Liver (tissue), 9 donors: Measurements from ENCODE around the gene STUM. TPM values are rescaled to one million over a fixed set of nuclear protein-coding genes. Genes with fewer than 3 reads are reported as not detected.

ENCODE experiments used
- DNase-seq: peaks from one replicate; pipeline ENCODE4 v3.0.0-alpha.2; 2017; ENCODE audit warnings: low spot score
- H3K27ac ChIP-seq, 2 donors: one replicate each; pipeline ENCODE4 v1.7.0; 2013; ENCODE audit warnings: inconsistent platforms in 2 of 2, low read length in 2 of 2, control low read depth in 1 of 2, low read depth in 1 of 2, mild to moderate bottlenecking in 1 of 2
- H3K27me3 ChIP-seq, 4 donors: one replicate each; pipeline versions ENCODE4 v1.6.1 to v1.7.0; 2013; ENCODE audit warnings: low read length in 3 of 4, inconsistent platforms in 1 of 4, mild to moderate bottlenecking in 1 of 4, moderate library complexity in 1 of 4; ENCODE audit not compliant: control insufficient read depth in 4 of 4, insufficient read depth in 4 of 4
- H3K36me3 ChIP-seq, 4 donors: one replicate each; pipeline versions ENCODE4 v1.6.1 to v1.7.0; 2013; ENCODE audit warnings: low read length in 3 of 4, mild to moderate bottlenecking in 3 of 4, low read depth in 1 of 4, moderate library complexity in 1 of 4; ENCODE audit not compliant: control insufficient read depth in 4 of 4, insufficient read depth in 3 of 4
- H3K4me1 ChIP-seq, 4 donors: one replicate each; pipeline versions ENCODE4 v1.6.1 to v1.7.0; 2013; ENCODE audit warnings: low read length in 3 of 4, mild to moderate bottlenecking in 3 of 4, moderate library complexity in 1 of 4; ENCODE audit not compliant: control insufficient read depth in 4 of 4, insufficient read depth in 4 of 4
- H3K4me3 ChIP-seq, 3 donors: one replicate each; pipeline versions ENCODE4 v1.6.1 to v1.7.0; 2013; ENCODE audit warnings: low read length in 3 of 3, control low read depth in 1 of 3, low read depth in 1 of 3, mild to moderate bottlenecking in 1 of 3
- H3K9ac ChIP-seq, 2 donors: one replicate each; pipeline ENCODE4 v1.7.0; 2013; ENCODE audit warnings: low read length in 2 of 2, mild to moderate bottlenecking in 2 of 2, moderate library complexity in 2 of 2, control low read depth in 1 of 2, low read depth in 1 of 2
- H3K9me3 ChIP-seq, 4 donors: one replicate each; pipeline versions ENCODE4 v1.6.1 to v1.7.0; 2013; ENCODE audit warnings: low read length in 3 of 4; ENCODE audit not compliant: control insufficient read depth in 4 of 4
- EGR1 ChIP-seq, 2 donors: IDR thresholded peaks; 2 replicates each; pipeline ENCODE4 v1.6.1; 2016 to 2018; ENCODE audit warnings: antibody characterized with exemption in 2 of 2, low read depth in 2 of 2
- FOXA1 ChIP-seq: IDR thresholded peaks from 2 replicates; pipeline ENCODE4 v1.6.1; 2016; ENCODE audit warnings: antibody characterized with exemption
- FOXA2 ChIP-seq: IDR thresholded peaks from 2 replicates; pipeline ENCODE4 v1.6.1; 2016; ENCODE audit warnings: antibody characterized with exemption
- HNF4G ChIP-seq: IDR thresholded peaks from 2 replicates; pipeline ENCODE4 v1.6.1; 2016; ENCODE audit warnings: antibody characterized with exemption
- JUND ChIP-seq, 2 donors: IDR thresholded peaks; 2 replicates each; pipeline ENCODE4 v1.6.1; 2016; ENCODE audit warnings: antibody characterized with exemption in 2 of 2
- NR2F2 ChIP-seq: IDR thresholded peaks from 2 replicates; pipeline ENCODE4 v1.6.1; 2016; ENCODE audit warnings: antibody characterized with exemption
- SP1 ChIP-seq: IDR thresholded peaks from 2 replicates; pipeline ENCODE4 v1.6.1; 2018; ENCODE audit warnings: antibody characterized with exemption, mild to moderate bottlenecking
- TAF1 ChIP-seq: conservative IDR thresholded peaks from 2 replicates; pipeline ENCODE4 v1.6.1; 2016; ENCODE audit warnings: antibody characterized with exemption, mild to moderate bottlenecking
- YY1 ChIP-seq: IDR thresholded peaks from 2 replicates; pipeline ENCODE4 v1.6.1; 2016; ENCODE audit warnings: antibody characterized with exemption, mild to moderate bottlenecking
- WGBS: extraction: QIAGEN DNeasy Blood & Tissue Kit; methylation state at CpG from one replicate; pipeline ENCODE4 v1.1.7; 2013; 5-methylcytosine and 5-hydroxymethylcytosine counted together
- polyA plus RNA-seq, 2 donors: library from polyadenylated mRNA; stranded (reverse) in 1 of 2; unstranded in 1 of 2; fragments of 200-250 nt in 1 of 2; fragments of >200 nt in 1 of 2; fragmentation: Nextera tagmentation in 1 of 2; extraction: Ambion mirVana in 1 of 2; gene quantifications; one replicate each; pipeline versions ENCODE4 v1.2.1 to v1.2.3, GENCODE V29; 2013 to 2015
- total RNA-seq, 2 donors: library from RNA; depleted of rRNA; stranded (reverse); fragments of >200 nt; gene quantifications; one replicate each; pipeline ENCODE4 v1.2.3, GENCODE V29; 2014
- TF ChIP-seq, protein P1 (sequence below): IDR thresholded peaks from 2 replicates; pipeline ENCODE4 v1.6.1; 2016; ENCODE audit warnings: antibody characterized with exemption
- TF ChIP-seq, protein P2 (sequence below): fragments of 150-350 bp; IDR thresholded peaks from 2 replicates; pipeline ENCODE4 v1.5.1; 2017; ENCODE audit warnings: improper control_type of control experiment, low read depth, low read length; ENCODE audit not compliant: missing input control
- TF ChIP-seq, protein P3 (sequence below): IDR thresholded peaks from 2 replicates; pipeline ENCODE4 v1.6.1; 2016; ENCODE audit warnings: antibody characterized with exemption
- donor health status: healthy.
- donor health status: healthy.
- donor health status: healthy.
- donor health status: healthy.
- donor health status: healthy.

STUM gene
- total and polyA plus RNA-seq, 4 donors = 0.03 to 0.14 (median 0.07) TPM

DNA sequence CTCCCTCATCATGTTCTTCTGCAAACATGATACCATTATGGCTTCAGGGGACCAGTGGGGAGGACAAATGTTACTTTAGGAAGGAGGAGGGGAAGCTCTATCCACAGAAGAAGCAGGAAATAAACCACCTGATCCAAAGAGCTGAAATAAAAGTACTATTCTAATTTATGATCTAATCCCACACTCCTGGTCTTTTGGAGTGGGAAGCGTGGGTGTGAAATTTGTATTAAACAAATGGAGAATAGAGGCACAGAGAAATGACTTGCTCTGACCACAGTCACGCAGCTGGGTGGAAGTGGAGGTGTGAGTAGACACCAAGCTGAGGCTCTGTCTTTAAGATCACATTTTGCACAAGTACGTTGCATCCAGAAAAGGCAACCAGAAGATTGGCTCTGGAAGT, 14.5 kb upstream of the STUM start:
- WGBS = 94% methylated on average over 3 of the region's 3 CpGs
- no peaks in the 10 kb centered on the region for H3K9me3 ChIP-seq
- no peaks in the 10 kb centered on the region for H3K36me3 ChIP-seq
- TF ChIP-seq NR2F2 (no peak), FOXA1 (no peak), YY1 (no peak), TAF1 (no peak), SP1 (no peak), HNF4G (no peak), JUND (IDR thresholded peaks at IDR 0.05) (no peak)
- TF ChIP-seq, protein P1, sequence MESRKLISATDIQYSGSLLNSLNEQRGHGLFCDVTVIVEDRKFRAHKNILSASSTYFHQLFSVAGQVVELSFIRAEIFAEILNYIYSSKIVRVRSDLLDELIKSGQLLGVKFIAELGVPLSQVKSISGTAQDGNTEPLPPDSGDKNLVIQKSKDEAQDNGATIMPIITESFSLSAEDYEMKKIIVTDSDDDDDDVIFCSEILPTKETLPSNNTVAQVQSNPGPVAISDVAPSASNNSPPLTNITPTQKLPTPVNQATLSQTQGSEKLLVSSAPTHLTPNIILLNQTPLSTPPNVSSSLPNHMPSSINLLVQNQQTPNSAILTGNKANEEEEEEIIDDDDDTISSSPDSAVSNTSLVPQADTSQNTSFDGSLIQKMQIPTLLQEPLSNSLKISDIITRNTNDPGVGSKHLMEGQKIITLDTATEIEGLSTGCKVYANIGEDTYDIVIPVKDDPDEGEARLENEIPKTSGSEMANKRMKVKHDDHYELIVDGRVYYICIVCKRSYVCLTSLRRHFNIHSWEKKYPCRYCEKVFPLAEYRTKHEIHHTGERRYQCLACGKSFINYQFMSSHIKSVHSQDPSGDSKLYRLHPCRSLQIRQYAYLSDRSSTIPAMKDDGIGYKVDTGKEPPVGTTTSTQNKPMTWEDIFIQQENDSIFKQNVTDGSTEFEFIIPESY = no peak
- TF ChIP-seq, protein P2, sequence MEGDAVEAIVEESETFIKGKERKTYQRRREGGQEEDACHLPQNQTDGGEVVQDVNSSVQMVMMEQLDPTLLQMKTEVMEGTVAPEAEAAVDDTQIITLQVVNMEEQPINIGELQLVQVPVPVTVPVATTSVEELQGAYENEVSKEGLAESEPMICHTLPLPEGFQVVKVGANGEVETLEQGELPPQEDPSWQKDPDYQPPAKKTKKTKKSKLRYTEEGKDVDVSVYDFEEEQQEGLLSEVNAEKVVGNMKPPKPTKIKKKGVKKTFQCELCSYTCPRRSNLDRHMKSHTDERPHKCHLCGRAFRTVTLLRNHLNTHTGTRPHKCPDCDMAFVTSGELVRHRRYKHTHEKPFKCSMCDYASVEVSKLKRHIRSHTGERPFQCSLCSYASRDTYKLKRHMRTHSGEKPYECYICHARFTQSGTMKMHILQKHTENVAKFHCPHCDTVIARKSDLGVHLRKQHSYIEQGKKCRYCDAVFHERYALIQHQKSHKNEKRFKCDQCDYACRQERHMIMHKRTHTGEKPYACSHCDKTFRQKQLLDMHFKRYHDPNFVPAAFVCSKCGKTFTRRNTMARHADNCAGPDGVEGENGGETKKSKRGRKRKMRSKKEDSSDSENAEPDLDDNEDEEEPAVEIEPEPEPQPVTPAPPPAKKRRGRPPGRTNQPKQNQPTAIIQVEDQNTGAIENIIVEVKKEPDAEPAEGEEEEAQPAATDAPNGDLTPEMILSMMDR = no peak
- no peaks in the 10 kb centered on the region for H3K4me1 ChIP-seq
- DNase-seq = no peak
- peaks cover 0 to 3% (median 0%) of the 10 kb centered on the region in 4 donors for H3K27me3 ChIP-seq
- no peak overlapping the region for H3K4me3 ChIP-seq
- H3K9ac ChIP-seq = no peak overlapping the region
- no peak overlapping the region for H3K27ac ChIP-seq

- WGBS = 93% methylated on average over 2 of the region's 2 CpGs
- no peak for DNase-seq
- Histone ChIP-seq H3K27ac (no peak overlapping the region), H3K36me3 (no peaks in the 10 kb centered on the region), H3K9ac (no peak overlapping the region), H3K4me1 (no peaks in the 10 kb centered on the region), H3K4me3 (no peak overlapping the region), H3K27me3 (no peaks in the 10 kb centered on the region), H3K9me3 (no peaks in the 10 kb centered on the region)
- TF ChIP-seq, protein P2 = no peak
- TF ChIP-seq JUND (IDR thresholded peaks at IDR 0.05) (no peak), EGR1 (IDR thresholded peaks at IDR 0.05; ENCODE audit: low read depth in 2 of 2) (no peak), NR2F2 (no peak), HNF4G (no peak)
- TF ChIP-seq, protein P3, sequence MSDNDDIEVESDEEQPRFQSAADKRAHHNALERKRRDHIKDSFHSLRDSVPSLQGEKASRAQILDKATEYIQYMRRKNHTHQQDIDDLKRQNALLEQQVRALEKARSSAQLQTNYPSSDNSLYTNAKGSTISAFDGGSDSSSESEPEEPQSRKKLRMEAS = no peak
Measured at GRCh38 chr1:226534645-226535044, 13.9 kb upstream of the STUM start.

- H3K27ac ChIP-seq = no peak overlapping the region
- no peaks in the 10 kb centered on the region for H3K4me1 ChIP-seq
- H3K9ac ChIP-seq = no peak overlapping the region
- no peaks in the 10 kb centered on the region for H3K9me3 ChIP-seq
- no peak for DNase-seq
- no peaks in the 10 kb centered on the region for H3K27me3 ChIP-seq
- no peaks in the 10 kb centered on the region for H3K36me3 ChIP-seq
- H3K4me3 ChIP-seq = no peak overlapping the region
- no peak for TF ChIP-seq FOXA2
- TF ChIP-seq, protein P1 = no peak
- no peak for TF ChIP-seq EGR1 (IDR thresholded peaks at IDR 0.05; ENCODE audit: low read depth in 2 of 2)
- no peak for TF ChIP-seq HNF4G
- 95% methylated on average over 9 of the region's 9 CpGs for WGBS
Measured at GRCh38 chr1:226535666-226536065, 12.9 kb upstream of the STUM start.
